ENCODE results near the gene CD247. TPM values are rescaled to one million over a fixed set of nuclear protein-coding genes. Genes with fewer than 3 reads are reported as not detected.

CD247 gene
- total and polyA plus RNA-seq, 2 of the 4 experiments (the other 2 are of a cell fraction), result not detected

DNA sequence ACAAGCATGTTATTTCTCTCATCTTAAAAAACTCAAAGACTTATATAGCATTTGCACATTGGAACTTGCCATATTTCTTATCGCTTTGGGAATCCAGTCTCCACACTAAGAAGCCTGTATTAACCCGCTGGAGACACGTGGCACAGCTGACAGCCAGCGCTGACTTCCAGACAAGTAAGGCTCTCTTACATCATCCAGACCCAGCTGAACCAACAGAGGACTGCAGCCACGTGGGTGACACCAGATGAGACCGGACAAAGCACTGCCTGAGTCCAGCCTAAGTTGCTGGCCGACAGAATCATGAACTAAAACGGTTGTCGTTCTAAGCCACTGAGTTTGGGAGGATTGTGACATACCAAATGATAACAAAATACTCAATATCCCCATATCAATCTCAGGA, 6.3 kb upstream of the CD247 start:
- ChIA-PET CTCF (no interaction called here), POLR2A (ENCODE audit: unreplicated experiment) (no interaction called here)
- Histone ChIP-seq H3K9ac (ENCODE audit: low read depth, low read length) (no peak overlapping the region), H3K4me2 (ENCODE audit: low read depth, low read length) (no peak overlapping the region), H2AK9ac (replicated peaks; ENCODE audit: low read depth, low read length, poor library complexity) (no peak overlapping the region), H4K91ac (ENCODE audit: insufficient read depth, low read depth, low read length) (no peak overlapping the region), H3K9me3 (ENCODE audit: control insufficient read depth, insufficient read depth, low read length) (no peaks in the 10 kb centered on the region), H3K14ac (replicated peaks; ENCODE audit: low read depth, low read length) (no peak overlapping the region), H3K27me3 (ENCODE audit: control insufficient read depth, insufficient read depth, low read length) (peaks cover 6% of the 10 kb centered on the region), H3K9me1 (ENCODE audit: insufficient read depth, low read length) (no peaks in the 10 kb centered on the region), H3K79me1 (ENCODE audit: low read depth in 1 of 2, low read length in 2 of 2) (no peaks in the 10 kb centered on the region), H2AK5ac (ENCODE audit: low read depth, low read length) (no peak overlapping the region), H4K5ac (ENCODE audit: low read depth, low read length) (no peak overlapping the region), H2BK15ac (ENCODE audit: low read depth, low read length) (no peak overlapping the region), H3K4ac (ENCODE audit: low read depth, low read length) (no peak overlapping the region), H4K20me1 (ENCODE audit: insufficient read depth, low read length) (no peaks in the 10 kb centered on the region), H3K4me3 (ENCODE audit: insufficient read depth, low read depth, low read length) (no peak overlapping the region), H2BK5ac (ENCODE audit: low read depth, low read length, poor library complexity, severe bottlenecking) (no peak overlapping the region), H3K4me1 (ENCODE audit: control insufficient read depth, insufficient read depth, low read length) (no peaks in the 10 kb centered on the region), H2BK20ac (ENCODE audit: low read depth, low read length) (no peak overlapping the region), H3K36me3 (ENCODE audit: control insufficient read depth, insufficient read depth, low read length) (no peaks in the 10 kb centered on the region), H4K8ac (ENCODE audit: low read depth in 2 of 2, low read length in 2 of 2) (no peak overlapping the region), H3K23ac (ENCODE audit: low read depth, low read length) (no peak overlapping the region), H2BK120ac (ENCODE audit: low read depth, low read length) (no peak overlapping the region), H3K56ac (ENCODE audit: extremely low read depth, insufficient read depth, low read length) (no peak overlapping the region), H2AFZ (replicated peaks; ENCODE audit: low read length, poor library complexity) (no peak overlapping the region), H3K18ac (ENCODE audit: low read depth, low read length) (no peak overlapping the region), H3K27ac (ENCODE audit: insufficient read depth, low read length) (no peak overlapping the region)
- in situ Hi-C loops (cut with MboI; ENCODE audit: low sequenced_read_pairs) (no loop called here), dilution Hi-C loops (cut with HindIII; ENCODE audit: low sequenced_read_pairs, unreplicated experiment) (no loop called here), intact Hi-C loops (cut with micrococcal nuclease) (no loop called here)
- TF ChIP-seq NFE2L2 (IDR thresholded peaks at IDR 0.05; ENCODE audit: low read depth, low read length), result no peak
- TF ChIP-seq MXI1 (IDR thresholded peaks at IDR 0.05; ENCODE audit: borderline replicate concordance, low read depth, low read length), result no peak
- TF ChIP-seq RFX5 (IDR thresholded peaks at IDR 0.05; ENCODE audit: low read depth, low read length), result no peak
- no peak for TF ChIP-seq MAZ (IDR thresholded peaks at IDR 0.05; ENCODE audit: borderline replicate concordance, low read depth, low read length)
- no peak for TF ChIP-seq CTCF (conservative IDR thresholded peaks at IDR 0.05; ENCODE audit: low read depth, low read length)
- TF ChIP-seq CHD1 (IDR thresholded peaks at IDR 0.05; ENCODE audit: low read depth, low read length), result no peak
- 71% methylated on average over 3 of the region's 9 CpGs; no CpG with 5 or more reads in 1 of the 2 experiments for WGBS, 2 experiments (ENCODE audit: extremely low coverage in 2 of 2, insufficient read length in 1 of 2)
- BruUV-seq (replicated peaks), result no TSS peak
- ATAC-seq (ENCODE audit: low read depth), result no peak
- DNase-seq, result no peak
